ENCODE results near the gene MAGI2. TPM values are rescaled to one million over a fixed set of nuclear protein-coding genes. Genes with fewer than 3 reads are reported as not detected.
A peak's percentile ranks its signal among the peaks of the same experiment; 100 is the strongest.

The MAGI2 gene
- total RNA-seq, 6 experiments from 2014 or later = 7.1 to 9.8 (median 8.5) TPM

GRCh38 chr7:78159545-78159944 lies 1293.9 kb downstream of the MAGI2 start:
- H3K4me3 Mint-ChIP-seq = no peak overlapping the region
- no peak for DNase-seq
- H3K36me3 Mint-ChIP-seq (ENCODE audit: low read depth) = peaks cover 9% of the 10 kb centered on the region; the same call in 1 of the 2 replicates
- no peak for TF ChIP-seq CTCF (IDR thresholded peaks at IDR 0.05)
- H3K27ac Mint-ChIP-seq = no peak overlapping the region
- H3K4me1 Mint-ChIP-seq (ENCODE audit: low read depth) = no peaks in the 10 kb centered on the region
- H3K27me3 Mint-ChIP-seq (ENCODE audit: insufficient read depth) = no peaks in the 10 kb centered on the region; the same call in 1 of the 2 replicates
- H3K9me3 Mint-ChIP-seq = no peaks in the 10 kb centered on the region

DNA sequence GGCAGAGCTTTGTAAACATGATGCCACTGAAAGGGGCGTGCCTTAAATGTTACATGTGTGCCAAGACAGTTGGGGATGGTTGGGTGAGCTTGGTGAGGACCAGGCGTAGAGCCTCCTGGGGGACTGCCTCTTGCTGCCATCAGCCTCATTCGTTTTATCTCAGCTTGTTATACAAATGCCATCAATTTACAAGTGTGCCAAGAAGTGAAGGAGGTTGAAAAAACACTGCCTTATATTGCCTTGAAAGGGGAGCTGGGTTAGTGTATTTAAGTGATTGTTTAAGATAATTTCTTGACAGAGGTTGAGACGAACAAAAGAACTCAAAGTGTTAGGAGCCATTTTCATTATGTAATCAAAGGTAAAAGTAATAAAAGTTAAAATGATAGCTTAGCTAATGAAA lies 1300.2 kb downstream of the MAGI2 start:
- peaks cover 41% of the 10 kb centered on the region for H3K4me1 Mint-ChIP-seq (ENCODE audit: low read depth)
- H3K27me3 Mint-ChIP-seq (ENCODE audit: insufficient read depth) = no peaks in the 10 kb centered on the region
- H3K9me3 Mint-ChIP-seq = no peaks in the 10 kb centered on the region
- H3K36me3 Mint-ChIP-seq (ENCODE audit: low read depth) = no peaks in the 10 kb centered on the region
- H3K4me3 Mint-ChIP-seq = no peak overlapping the region
- no peak overlapping the region for H3K27ac Mint-ChIP-seq
- no peak for DNase-seq
- no peak for TF ChIP-seq CTCF (IDR thresholded peaks at IDR 0.05)

GRCh38 chr7:78151229-78151628 lies 1302.2 kb downstream of the MAGI2 start:
- Mint-ChIP-seq H3K9me3 (no peaks in the 10 kb centered on the region), H3K36me3 (ENCODE audit: low read depth) (no peaks in the 10 kb centered on the region), H3K4me1 (ENCODE audit: low read depth) (peaks cover 53% of the 10 kb centered on the region), H3K27ac (peak overlapping the region; percentile 77), H3K27me3 (ENCODE audit: insufficient read depth) (no peaks in the 10 kb centered on the region), H3K4me3 (no peak overlapping the region)
- peak; percentile 86 for DNase-seq
- no peak for TF ChIP-seq CTCF (IDR thresholded peaks at IDR 0.05)

- TF ChIP-seq CTCF (IDR thresholded peaks at IDR 0.05) = no peak
These were observed 1303.7 kb downstream of the MAGI2 start for GRCh38 chr7:78149787-78150186.

DNA sequence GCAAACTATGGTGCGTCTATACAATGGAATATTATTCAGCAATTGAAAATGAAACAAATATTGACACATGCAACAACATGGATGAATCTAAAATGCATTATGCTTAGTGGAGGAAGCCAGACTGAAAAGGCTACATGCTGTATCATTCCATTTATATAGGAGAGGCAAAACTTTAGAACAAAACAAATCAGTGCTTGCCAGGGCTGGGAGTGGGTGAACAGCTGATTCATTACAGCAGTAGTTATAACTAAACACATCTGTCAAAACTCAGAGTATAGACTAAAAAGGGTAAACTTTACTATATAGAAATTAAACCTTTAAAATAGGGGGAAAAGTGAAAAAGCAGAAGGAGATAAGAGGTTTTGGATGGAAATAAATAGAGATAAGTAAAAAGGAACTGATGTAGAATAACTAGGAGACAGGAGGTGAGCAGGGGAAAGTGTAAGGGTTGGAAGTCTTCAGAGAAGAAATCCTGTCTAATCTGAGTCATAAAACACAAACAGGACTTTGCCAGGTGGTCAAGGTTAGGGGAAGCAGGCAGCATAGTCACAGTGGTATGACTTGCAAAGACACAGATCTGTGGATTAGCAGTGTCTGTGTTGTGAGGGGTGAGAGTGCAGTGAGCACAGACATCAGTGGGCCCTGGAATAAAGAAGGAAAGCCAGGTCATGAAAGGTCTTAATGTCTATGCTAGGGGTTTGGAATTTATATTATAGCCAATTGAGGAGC lies 1305.1 kb downstream of the MAGI2 start:
- no peaks in the 10 kb centered on the region; the same call in 1 of the 2 replicates for H3K36me3 Mint-ChIP-seq (ENCODE audit: low read depth)
- no peak for DNase-seq
- TF ChIP-seq CTCF (IDR thresholded peaks at IDR 0.05) = no peak
- peaks cover 53% of the 10 kb centered on the region for H3K4me1 Mint-ChIP-seq (ENCODE audit: low read depth)
- H3K9me3 Mint-ChIP-seq = no peaks in the 10 kb centered on the region
- H3K27ac Mint-ChIP-seq = peak overlapping the region; percentile 14; the same call in 1 of the 2 replicates
- no peaks in the 10 kb centered on the region for H3K27me3 Mint-ChIP-seq (ENCODE audit: insufficient read depth)
- H3K4me3 Mint-ChIP-seq = no peak overlapping the region

More at GRCh38 chr7:78149787-78150186, 1303.7 kb downstream of the MAGI2 start:
- peak; percentile 78 for DNase-seq
- no peaks in the 10 kb centered on the region; the same call in 1 of the 2 replicates for H3K36me3 Mint-ChIP-seq (ENCODE audit: low read depth)
- H3K27me3 Mint-ChIP-seq (ENCODE audit: insufficient read depth) = no peaks in the 10 kb centered on the region
- no peaks in the 10 kb centered on the region for H3K9me3 Mint-ChIP-seq
- peaks cover 53% of the 10 kb centered on the region for H3K4me1 Mint-ChIP-seq (ENCODE audit: low read depth)
- H3K27ac Mint-ChIP-seq = peak overlapping the region; percentile 51
- H3K4me3 Mint-ChIP-seq = peak overlapping the region; percentile 53

Measured in HFFc6 (cell line).